ENCODE measurements around the gene DPT. TPM values are rescaled to one million over a fixed set of nuclear protein-coding genes. Genes with fewer than 3 reads are reported as not detected.

The DPT gene
- total RNA-seq, 2 donors from 2014 or later, result 111 to 130 TPM

Other genes with a start within 250 kb of the DPT start
- 1 to 10 TPM in 1 of 2 donors, not detected in 1; 1.3 TPM for gene XCL2, start 185.2 kb downstream of the DPT start, total RNA-seq
- under 1 TPM in 1 of 2 donors, not detected in 1; 0.77 TPM for gene XCL1, start 152.6 kb downstream of the DPT start, total RNA-seq

All from left cardiac atrium (tissue), 2 donors.